ENCODE data around the gene ACSM4. TPM values are rescaled to one million over a fixed set of nuclear protein-coding genes. Genes with fewer than 3 reads are reported as not detected.
A peak's percentile ranks its signal among the peaks of the same experiment; 100 is the strongest.

The ACSM4 gene
- total and polyA plus RNA-seq, 9 of the 15 experiments (the other 6 are each of a cell fraction or from before 2014, with no cell fraction given) = not detected

GRCh38 chr12:7271893-7272514 lies 31.9 kb upstream of the ACSM4 start:
- Histone ChIP-seq H3K27me3 (ENCODE audit: control insufficient read depth in 2 of 2, insufficient read depth in 2 of 2, low read length in 2 of 2) (no peaks in the 10 kb centered on the region), H3K9ac (ENCODE audit: insufficient read depth in 1 of 2, low read depth in 2 of 2, low read length in 2 of 2) (no peak overlapping the region), H4K20me1 (replicated peaks; ENCODE audit: control insufficient read depth, insufficient read depth, low read length) (no peaks in the 10 kb centered on the region), H3K4me1 (replicated peaks in 1 of 2; ENCODE audit: control insufficient read depth in 2 of 2, insufficient read depth in 2 of 2, low read length in 2 of 2) (no peaks in the 10 kb centered on the region; a peak in 1 of 5 replicates), H2AFZ (ENCODE audit: low read depth, low read length) (no peak overlapping the region), H3K27ac (ENCODE audit: extremely low read depth, low read depth, low read length) (no peak overlapping the region), H3K9me3 (replicated peaks; ENCODE audit: control insufficient read depth, insufficient read depth, low read depth, low read length) (no peaks in the 10 kb centered on the region), H3K4me3 (no peak overlapping the region), H3K79me2 (ENCODE audit: control insufficient read depth, insufficient read depth, low read length) (no peaks in the 10 kb centered on the region), H3K36me3 (ENCODE audit: control insufficient read depth, insufficient read depth, low read length) (no peaks in the 10 kb centered on the region), H3K9me1 (ENCODE audit: control insufficient read depth, insufficient read depth, low read length) (no peaks in the 10 kb centered on the region), H3K4me2 (ENCODE audit: insufficient read depth, low read length) (no peak overlapping the region)
- CTCF ChIA-PET (ENCODE audit: low intra/inter-chr PET ratio) = no interaction called here
- TF ChIP-seq CREM (IDR thresholded peaks at IDR 0.05; ENCODE audit: low read depth) = peak; percentile 7; the same call in 1 of the 2 replicates
- peak; percentile 77 for TF ChIP-seq REST (IDR thresholded peaks at IDR 0.05; ENCODE audit: borderline replicate concordance)
- TF ChIP-seq REST (CRISPR knock-in tag; IDR thresholded peaks at IDR 0.05; ENCODE audit: low read depth) = no peak
- TF ChIP-seq GTF2E2 (tag; IDR thresholded peaks at IDR 0.05) = no peak
- intact Hi-C loops (cut with micrococcal nuclease) = no loop called here
- WGBS (ENCODE audit: insufficient coverage, low coverage, missing lambda C conversion rate) = 65% methylated on average over 5 of the region's 5 CpGs
- DNase-seq (ENCODE audit: extremely low read depth in 1 of 4, low spot score in 3 of 4) = no peak
- in situ Hi-C loops (cut with MboI) = no loop called here
- POLR2A ChIA-PET = no interaction called here
- ATAC-seq = peak; percentile 52; the same call in 2 of the 3 replicates
- BruUV-seq (replicated peaks) = no TSS peak
- FAIRE-seq = no peak
